K562 (cell line): ENCODE results near the gene KCNH2. TPM values are rescaled to one million over a fixed set of nuclear protein-coding genes. Genes with fewer than 3 reads are reported as not detected.

Source experiments
- CXXC5 ChIP-seq: fragments of 250-450 bp; sonication (Bioruptor Pico); IDR thresholded peaks from 2 replicates; pipeline ENCODE4 v1.8.0; 2022; ENCODE audit warnings: inconsistent platforms, mild to moderate bottlenecking, moderate library complexity
- EP400 ChIP-seq: fragments of 450-650 bp; IDR thresholded peaks from 2 replicates; pipeline ENCODE4 v1.6.1; 2017; ENCODE audit warnings: antibody characterized with exemption, mild to moderate bottlenecking, moderate library complexity
- KLF16 ChIP-seq: IDR thresholded peaks from 2 replicates; pipeline ENCODE4 v1.6.1; 2016; ENCODE audit warnings: antibody characterized with exemption
- NR2C1 ChIP-seq, 2 experiments: fragments of 450-650 bp; IDR thresholded peaks; 2 replicates each; pipeline ENCODE4 v1.6.1; 2017; ENCODE audit warnings: mild to moderate bottlenecking in 2 of 2, antibody characterized with exemption in 1 of 2, inconsistent platforms in 1 of 2, missing compliant biosample characterization in 1 of 2, missing genetic modification characterization in 1 of 2
- REST ChIP-seq, 2 experiments: fragments of 450-650 bp; formaldehyde crosslinking in 1 of 2; IDR thresholded peaks; 2 replicates each; pipeline versions ENCODE4 v1.4.0 to v1.6.1; 2014 to 2020; ENCODE audit warnings: mild to moderate bottlenecking in 2 of 2, borderline replicate concordance in 1 of 2, low read depth in 1 of 2
- TOE1 ChIP-seq, 2 experiments: fragments of 450-650 bp in 1 of 2; sonication (generic) in 1 of 2; formaldehyde crosslinking in 1 of 2; IDR thresholded peaks; 2 replicates each; pipeline versions ENCODE4 v1.7.1 to v1.8.0; 2016 to 2022; ENCODE audit warnings: borderline replicate concordance in 2 of 2, mild to moderate bottlenecking in 2 of 2, antibody characterized with exemption in 1 of 2, inconsistent platforms in 1 of 2, low read depth in 1 of 2, missing genetic modification reagents in 1 of 2, moderate library complexity in 1 of 2
- U2AF1 ChIP-seq: fragments of 200-400 bp; formaldehyde crosslinking; optimal IDR thresholded peaks from 2 replicates; pipeline ENCODE3; 2017; ENCODE audit warnings: mild to moderate bottlenecking, low read depth, low read length, moderate library complexity
- ZBTB33 ChIP-seq: sonication (generic); formaldehyde crosslinking; IDR thresholded peaks from 2 replicates; pipeline ENCODE4 v1.8.1; 2023; ENCODE audit warnings: mild to moderate bottlenecking, missing genetic modification reagents
- ZNF395 ChIP-seq: fragments of 200-800 bp; sonication (Bioruptor generic); IDR thresholded peaks from 2 replicates; pipeline ENCODE4 v1.6.1; 2017; ENCODE audit warnings: missing genetic modification characterization, missing compliant biosample characterization
- ZNF639 ChIP-seq, 2 experiments: fragments of 200-800 bp in 1 of 2; sonication (Bioruptor generic) in 1 of 2; sonication (generic) in 1 of 2; formaldehyde crosslinking in 1 of 2; IDR thresholded peaks in 1 of 2; conservative IDR thresholded peaks in 1 of 2; 2 replicates each; pipeline versions ENCODE4 v1.5.0 to v1.6.1; 2016 to 2020; ENCODE audit warnings: missing compliant biosample characterization in 1 of 2, missing genetic modification characterization in 1 of 2, missing genetic modification reagents in 1 of 2
- ZNF766 ChIP-seq: fragments of 200-800 bp; sonication (Bioruptor generic); conservative IDR thresholded peaks from 2 replicates; pipeline ENCODE4 v1.6.1; 2016; ENCODE audit warnings: missing genetic modification characterization, missing compliant biosample characterization
- polyA plus RNA-seq, 8 experiments: library from polyadenylated mRNA; depleted of rRNA in 4 of 8; stranded (reverse) in 5 of 8; unstranded in 3 of 8; fragments of >200 nt; fragmentation: Nextera tagmentation in 2 of 8; fragmentation: Illumina TruSeq in 1 of 8; extraction: Ambion mirVana in 2 of 8; extraction: Trizol in 1 of 8; gene quantifications; 2 replicates each; pipeline versions ENCODE4 v1.2.1 to v1.2.3, GENCODE V29; 2011 to 2014; ENCODE audit warnings: inconsistent platforms in 1 of 8, missing spikeins in 1 of 8
- total RNA-seq, 7 experiments: library from RNA; depleted of rRNA in 6 of 7; stranded (reverse); fragments of >200 nt in 6 of 7; fragmentation: Illumina TruSeq in 2 of 7; extraction: Trizol in 2 of 7; gene quantifications; 2 replicates each; pipeline versions ENCODE4 v1.2.1 to v1.2.3, GENCODE V29; 2011 to 2021; ENCODE audit warnings: low replicate concordance in 1 of 7

The KCNH2 gene
- total and polyA plus RNA-seq, 9 of the 15 experiments (the other 6 are each of a cell fraction or from before 2014, with no cell fraction given): 18.1 to 368 (median 218) TPM

GRCh38 chr7:150983893-150984368 is 5.8 kb upstream of the KCNH2 start (continued):
- TF ChIP-seq U2AF1: no peak
- TF ChIP-seq TOE1 (IDR thresholded peaks at IDR 0.05; ENCODE audit: borderline replicate concordance): no peak
- TF ChIP-seq TOE1 (CRISPR knock-in tag; IDR thresholded peaks at IDR 0.05; ENCODE audit: borderline replicate concordance, low read depth): 0 out of 2 replicates have a peak, but pooled peaks have one; percentile 68
- no peak for TF ChIP-seq NR2C1 (IDR thresholded peaks at IDR 0.05)
- 0 out of 2 replicates have a peak, but pooled peaks have one; percentile 9 for TF ChIP-seq NR2C1 (tag; IDR thresholded peaks at IDR 0.05)
- 0 out of 2 replicates have a peak, but pooled peaks have one; percentile 22 for TF ChIP-seq ZBTB33
- TF ChIP-seq REST (IDR thresholded peaks at IDR 0.05; ENCODE audit: borderline replicate concordance): peak; percentile 100
- peak; percentile 99 for TF ChIP-seq REST (CRISPR knock-in tag; IDR thresholded peaks at IDR 0.05; ENCODE audit: low read depth)
- TF ChIP-seq ZNF395 (CRISPR knock-in tag): peak; percentile 60; the same call in 1 of the 2 replicates
- peak; percentile 94 for TF ChIP-seq ZNF766 (CRISPR knock-in tag)
- no peak for TF ChIP-seq EP400
- no peak for TF ChIP-seq KLF16
- peak in 1 of 2 experiments; percentile 44; a peak in 1 of 4 replicates for TF ChIP-seq ZNF639 (CRISPR knock-in tag; conservative IDR thresholded peaks at IDR 0.05 in 1 of 2, IDR thresholded peaks at IDR 0.05 in 1 of 2)
- peak; percentile 43 for TF ChIP-seq CXXC5 (CRISPR knock-in tag)
